ENCODE results near the gene CTAGE8. TPM values are rescaled to one million over a fixed set of nuclear protein-coding genes. Genes with fewer than 3 reads are reported as not detected.
"Not testable (repeated sequence)": the region's sequence is repeated elsewhere in the genome, so short reads cannot be mapped to it uniquely, and the experiment has no call there.

The CTAGE8 gene
- total RNA-seq, 1 donor from 2014 or later, result 1.8 TPM

- H3K36me3 ChIP-seq; H4K20me1 ChIP-seq (ENCODE audit: low read depth); H3K9me3 Mint-ChIP-seq; H3F3A ChIP-seq (ENCODE audit: low read depth); H3K27me3 Mint-ChIP-seq (ENCODE audit: insufficient read depth, low read depth); H3K4me1 ChIP-seq; H3K4me3 Mint-ChIP-seq; DNase-seq (ENCODE audit: low spot score); H2AFZ ChIP-seq (replicated peaks); H3K4me1 Mint-ChIP-seq; H3K9ac ChIP-seq; H3K9me3 ChIP-seq (ENCODE audit: low read depth); H3K27ac Mint-ChIP-seq; H3K36me3 Mint-ChIP-seq; H3K27me3 ChIP-seq; H3K4me2 ChIP-seq; H3K4me3 ChIP-seq; H3K27ac ChIP-seq; H3K79me2 ChIP-seq (ENCODE audit: low read depth): not testable (repeated sequence)
Observed at GRCh38 chr7:144233039-144233438, 36.0 kb downstream of the CTAGE8 start.

GRCh38 chr7:144231027-144231426 lies 38.1 kb downstream of the CTAGE8 start:
- not testable (repeated sequence) for H3K79me2 ChIP-seq (ENCODE audit: low read depth); H3K4me3 Mint-ChIP-seq; H3K9me3 Mint-ChIP-seq; H3K27ac Mint-ChIP-seq; H3K27me3 ChIP-seq; H3K4me2 ChIP-seq; H3K4me3 ChIP-seq; H3K9ac ChIP-seq; H3K4me1 ChIP-seq; H3K27ac ChIP-seq; DNase-seq (ENCODE audit: low spot score); H3F3A ChIP-seq (ENCODE audit: low read depth); H3K9me3 ChIP-seq (ENCODE audit: low read depth); H3K27me3 Mint-ChIP-seq (ENCODE audit: insufficient read depth, low read depth); H4K20me1 ChIP-seq (ENCODE audit: low read depth); H3K36me3 ChIP-seq; H3K4me1 Mint-ChIP-seq; H2AFZ ChIP-seq (replicated peaks); H3K36me3 Mint-ChIP-seq

- not testable (repeated sequence) for H4K20me1 ChIP-seq (ENCODE audit: low read depth); H2AFZ ChIP-seq (replicated peaks); H3K27me3 ChIP-seq; H3K36me3 ChIP-seq; H3K9me3 Mint-ChIP-seq; H3K4me1 ChIP-seq; H3K27me3 Mint-ChIP-seq (ENCODE audit: insufficient read depth, low read depth); H3K4me1 Mint-ChIP-seq; H3K79me2 ChIP-seq (ENCODE audit: low read depth); H3K4me3 ChIP-seq; H3K4me3 Mint-ChIP-seq; H3K27ac Mint-ChIP-seq; H3K4me2 ChIP-seq; H3K27ac ChIP-seq; H3K9me3 ChIP-seq (ENCODE audit: low read depth); H3K36me3 Mint-ChIP-seq; DNase-seq (ENCODE audit: low spot score); H3F3A ChIP-seq (ENCODE audit: low read depth); H3K9ac ChIP-seq
Observed at GRCh38 chr7:144228810-144229209, 40.3 kb downstream of the CTAGE8 start.

GRCh38 chr7:144226866-144227265 lies 42.2 kb downstream of the CTAGE8 start:
- not testable (repeated sequence) for H3F3A ChIP-seq (ENCODE audit: low read depth); H3K36me3 Mint-ChIP-seq; DNase-seq (ENCODE audit: low spot score); H3K9me3 Mint-ChIP-seq; H2AFZ ChIP-seq (replicated peaks); H3K4me1 Mint-ChIP-seq; H3K4me2 ChIP-seq; H3K9me3 ChIP-seq (ENCODE audit: low read depth); H3K79me2 ChIP-seq (ENCODE audit: low read depth); H3K27me3 ChIP-seq; H3K27me3 Mint-ChIP-seq (ENCODE audit: insufficient read depth, low read depth); H3K36me3 ChIP-seq; H3K27ac ChIP-seq; H3K4me1 ChIP-seq; H4K20me1 ChIP-seq (ENCODE audit: low read depth); H3K27ac Mint-ChIP-seq; H3K4me3 ChIP-seq; H3K4me3 Mint-ChIP-seq; H3K9ac ChIP-seq

GRCh38 chr7:144223675-144224074 lies 45.4 kb downstream of the CTAGE8 start:
- not testable (repeated sequence) for H3F3A ChIP-seq (ENCODE audit: low read depth); H3K9ac ChIP-seq; DNase-seq (ENCODE audit: low spot score); H3K9me3 ChIP-seq (ENCODE audit: low read depth); H3K79me2 ChIP-seq (ENCODE audit: low read depth); H3K4me1 Mint-ChIP-seq; H3K4me3 ChIP-seq; H3K4me1 ChIP-seq; H3K27me3 Mint-ChIP-seq (ENCODE audit: insufficient read depth, low read depth); H3K27ac ChIP-seq; H3K36me3 ChIP-seq; H2AFZ ChIP-seq (replicated peaks); H3K27ac Mint-ChIP-seq; H3K27me3 ChIP-seq; H3K4me2 ChIP-seq; H3K4me3 Mint-ChIP-seq; H3K9me3 Mint-ChIP-seq; H3K36me3 Mint-ChIP-seq; H4K20me1 ChIP-seq (ENCODE audit: low read depth)

GRCh38 chr7:144220531-144220930 lies 48.6 kb downstream of the CTAGE8 start:
- not testable (repeated sequence) for H3K9me3 Mint-ChIP-seq; H3K4me2 ChIP-seq; H3K36me3 ChIP-seq; H3K36me3 Mint-ChIP-seq; H3K27me3 Mint-ChIP-seq (ENCODE audit: insufficient read depth, low read depth); H3K4me1 ChIP-seq; H4K20me1 ChIP-seq (ENCODE audit: low read depth); H3K79me2 ChIP-seq (ENCODE audit: low read depth); H3K9me3 ChIP-seq (ENCODE audit: low read depth); H3F3A ChIP-seq (ENCODE audit: low read depth); H3K4me3 ChIP-seq; H3K27ac Mint-ChIP-seq; H3K27ac ChIP-seq; H3K4me1 Mint-ChIP-seq; H3K9ac ChIP-seq; H3K4me3 Mint-ChIP-seq; H3K27me3 ChIP-seq; H2AFZ ChIP-seq (replicated peaks); DNase-seq (ENCODE audit: low spot score)

- H3K4me3 Mint-ChIP-seq; H3K36me3 ChIP-seq; H3K9ac ChIP-seq; H3K79me2 ChIP-seq (ENCODE audit: low read depth); H3K4me2 ChIP-seq; H3K9me3 ChIP-seq (ENCODE audit: low read depth); H3K36me3 Mint-ChIP-seq; H3K4me1 Mint-ChIP-seq; DNase-seq (ENCODE audit: low spot score); H3K27me3 ChIP-seq; H3K27ac ChIP-seq; H2AFZ ChIP-seq (replicated peaks); H4K20me1 ChIP-seq (ENCODE audit: low read depth); H3K27ac Mint-ChIP-seq; H3K9me3 Mint-ChIP-seq; H3K4me1 ChIP-seq; H3K27me3 Mint-ChIP-seq (ENCODE audit: insufficient read depth, low read depth); H3F3A ChIP-seq (ENCODE audit: low read depth); H3K4me3 ChIP-seq: not testable (repeated sequence)
Observed at GRCh38 chr7:144219149-144219548, 49.9 kb downstream of the CTAGE8 start.

- not testable (repeated sequence) for H3K4me3 ChIP-seq; H4K20me1 ChIP-seq (ENCODE audit: low read depth); DNase-seq (ENCODE audit: low spot score); H3K27ac Mint-ChIP-seq; H3K4me2 ChIP-seq; H3K27me3 ChIP-seq; H2AFZ ChIP-seq (replicated peaks); H3F3A ChIP-seq (ENCODE audit: low read depth); H3K4me3 Mint-ChIP-seq; H3K36me3 ChIP-seq; H3K27me3 Mint-ChIP-seq (ENCODE audit: insufficient read depth, low read depth); H3K4me1 ChIP-seq; H3K27ac ChIP-seq; H3K4me1 Mint-ChIP-seq; H3K79me2 ChIP-seq (ENCODE audit: low read depth); H3K9me3 ChIP-seq (ENCODE audit: low read depth); H3K9me3 Mint-ChIP-seq; H3K9ac ChIP-seq; H3K36me3 Mint-ChIP-seq
Observed at GRCh38 chr7:144218581-144218980, 50.5 kb downstream of the CTAGE8 start.

GRCh38 chr7:144217200-144217599 lies 51.9 kb downstream of the CTAGE8 start:
- H3F3A ChIP-seq (ENCODE audit: low read depth); H3K4me2 ChIP-seq: not testable (repeated sequence)

More at GRCh38 chr7:144217200-144217599, 51.9 kb downstream of the CTAGE8 start:
- not testable (repeated sequence) for H3K9ac ChIP-seq; H3K27ac Mint-ChIP-seq; H3K79me2 ChIP-seq (ENCODE audit: low read depth); DNase-seq (ENCODE audit: low spot score); H3K4me1 Mint-ChIP-seq; H3K4me3 Mint-ChIP-seq; H2AFZ ChIP-seq (replicated peaks); H3K27me3 Mint-ChIP-seq (ENCODE audit: insufficient read depth, low read depth); H3K4me1 ChIP-seq; H4K20me1 ChIP-seq (ENCODE audit: low read depth); H3K4me3 ChIP-seq; H3K27ac ChIP-seq; H3K9me3 Mint-ChIP-seq; H3K27me3 ChIP-seq; H3K9me3 ChIP-seq (ENCODE audit: low read depth); H3K36me3 Mint-ChIP-seq; H3K36me3 ChIP-seq

Measured in neural progenitor cell (in vitro differentiated cells).